ENCODE measurements around the gene AADAT. TPM values are rescaled to one million over a fixed set of nuclear protein-coding genes. Genes with fewer than 3 reads are reported as not detected.
"Not testable (repeated sequence)": the region's sequence is repeated elsewhere in the genome, so short reads cannot be mapped to it uniquely, and the experiment has no call there.

AADAT gene
- total and polyA plus RNA-seq, 9 of the 15 experiments (the other 6 are each of a cell fraction or from before 2014, with no cell fraction given) = 0.06 to 0.07 TPM; not detected in 7

DNA sequence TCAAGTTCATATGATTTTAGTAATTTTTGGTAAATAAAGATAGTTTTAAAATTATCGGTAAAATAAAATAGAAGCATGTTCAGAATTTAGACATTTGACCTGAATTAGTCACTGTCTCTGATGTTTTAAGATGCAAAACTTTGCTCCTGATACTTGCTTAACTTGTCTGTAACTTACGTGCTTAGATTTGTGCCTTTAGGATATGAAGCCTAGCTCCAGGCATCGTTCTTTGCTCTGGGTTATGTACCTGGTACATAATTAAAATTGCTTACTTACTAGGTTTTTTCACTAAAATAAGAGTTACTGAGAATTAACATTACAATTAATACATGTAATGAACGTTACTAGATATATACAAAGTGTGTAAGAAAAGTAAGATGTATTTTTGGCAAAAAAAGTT lies 24.9 kb upstream of the AADAT start:
- TF ChIP-seq, protein P1, sequence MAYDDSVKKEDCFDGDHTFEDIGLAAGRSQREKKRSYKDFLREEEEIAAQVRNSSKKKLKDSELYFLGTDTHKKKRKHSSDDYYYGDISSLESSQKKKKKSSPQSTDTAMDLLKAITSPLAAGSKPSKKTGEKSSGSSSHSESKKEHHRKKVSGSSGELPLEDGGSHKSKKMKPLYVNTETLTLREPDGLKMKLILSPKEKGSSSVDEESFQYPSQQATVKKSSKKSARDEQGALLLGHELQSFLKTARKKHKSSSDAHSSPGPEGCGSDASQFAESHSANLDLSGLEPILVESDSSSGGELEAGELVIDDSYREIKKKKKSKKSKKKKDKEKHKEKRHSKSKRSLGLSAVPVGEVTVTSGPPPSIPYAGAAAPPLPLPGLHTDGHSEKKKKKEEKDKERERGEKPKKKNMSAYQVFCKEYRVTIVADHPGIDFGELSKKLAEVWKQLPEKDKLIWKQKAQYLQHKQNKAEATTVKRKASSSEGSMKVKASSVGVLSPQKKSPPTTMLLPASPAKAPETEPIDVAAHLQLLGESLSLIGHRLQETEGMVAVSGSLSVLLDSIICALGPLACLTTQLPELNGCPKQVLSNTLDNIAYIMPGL (CRISPR knock-in tag; IDR thresholded peaks at IDR 0.05) = no peak
- TF ChIP-seq FIP1L1 (IDR thresholded peaks at IDR 0.05; ENCODE audit: low read depth, low read length, poor library complexity, severe bottlenecking) = no peak
- TF ChIP-seq MIER1 (IDR thresholded peaks at IDR 0.05; ENCODE audit: low read depth) = no peak
- no peak for TF ChIP-seq ZNF444 (CRISPR knock-in tag; IDR thresholded peaks at IDR 0.05)
- TF ChIP-seq SRSF7 (optimal IDR thresholded peaks at IDR 0.05; ENCODE audit: low read depth, low read length) = no peak
- no peak for TF ChIP-seq SMARCA4 (IDR thresholded peaks at IDR 0.05)
- no peak for TF ChIP-seq CBX8 (IDR thresholded peaks at IDR 0.05; ENCODE audit: borderline replicate concordance, extremely low read depth, low read depth, low read length, poor library complexity, severe bottlenecking)
- TF ChIP-seq HNRNPL (IDR thresholded peaks at IDR 0.05; ENCODE audit: low read depth, low read length) = no peak
- TF ChIP-seq, protein P2, sequence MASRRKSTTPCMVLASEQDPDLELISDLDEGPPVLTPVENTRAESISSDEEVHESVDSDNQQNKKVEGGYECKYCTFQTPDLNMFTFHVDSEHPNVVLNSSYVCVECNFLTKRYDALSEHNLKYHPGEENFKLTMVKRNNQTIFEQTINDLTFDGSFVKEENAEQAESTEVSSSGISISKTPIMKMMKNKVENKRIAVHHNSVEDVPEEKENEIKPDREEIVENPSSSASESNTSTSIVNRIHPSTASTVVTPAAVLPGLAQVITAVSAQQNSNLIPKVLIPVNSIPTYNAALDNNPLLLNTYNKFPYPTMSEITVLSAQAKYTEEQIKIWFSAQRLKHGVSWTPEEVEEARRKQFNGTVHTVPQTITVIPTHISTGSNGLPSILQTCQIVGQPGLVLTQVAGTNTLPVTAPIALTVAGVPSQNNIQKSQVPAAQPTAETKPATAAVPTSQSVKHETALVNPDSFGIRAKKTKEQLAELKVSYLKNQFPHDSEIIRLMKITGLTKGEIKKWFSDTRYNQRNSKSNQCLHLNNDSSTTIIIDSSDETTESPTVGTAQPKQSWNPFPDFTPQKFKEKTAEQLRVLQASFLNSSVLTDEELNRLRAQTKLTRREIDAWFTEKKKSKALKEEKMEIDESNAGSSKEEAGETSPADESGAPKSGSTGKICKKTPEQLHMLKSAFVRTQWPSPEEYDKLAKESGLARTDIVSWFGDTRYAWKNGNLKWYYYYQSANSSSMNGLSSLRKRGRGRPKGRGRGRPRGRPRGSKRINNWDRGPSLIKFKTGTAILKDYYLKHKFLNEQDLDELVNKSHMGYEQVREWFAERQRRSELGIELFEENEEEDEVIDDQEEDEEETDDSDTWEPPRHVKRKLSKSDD (conservative IDR thresholded peaks at IDR 0.05; ENCODE audit: low read length) = no peak
- TF ChIP-seq EP300 (IDR thresholded peaks at IDR 0.05; ENCODE audit: low read length) = no peak
- TF ChIP-seq FOXP1 (CRISPR knock-in tag; IDR thresholded peaks at IDR 0.05) = no peak
- DNase-seq (ENCODE audit: extremely low read depth in 1 of 4, low spot score in 3 of 4) = no peak
- in situ Hi-C loops (cut with MboI) (no loop called here), intact Hi-C loops (cut with micrococcal nuclease) (no loop called here)
- no TSS peak for BruUV-seq (replicated peaks)
- Histone ChIP-seq H2AFZ (ENCODE audit: low read depth, low read length) (no peak overlapping the region), H3K4me2 (ENCODE audit: insufficient read depth, low read length) (no peak overlapping the region), H3K27me3 (ENCODE audit: control insufficient read depth in 2 of 2, insufficient read depth in 2 of 2, low read length in 2 of 2) (no peaks in the 10 kb centered on the region), H3K36me3 (ENCODE audit: control insufficient read depth, insufficient read depth, low read length) (no peaks in the 10 kb centered on the region), H3K27ac (ENCODE audit: extremely low read depth, low read depth, low read length) (no peak overlapping the region), H3K4me1 (replicated peaks in 1 of 2; ENCODE audit: control insufficient read depth in 2 of 2, insufficient read depth in 2 of 2, low read length in 2 of 2) (no peaks in the 10 kb centered on the region), H3K9me1 (ENCODE audit: control insufficient read depth, insufficient read depth, low read length) (no peaks in the 10 kb centered on the region), H3K9ac (ENCODE audit: insufficient read depth in 1 of 2, low read depth in 2 of 2, low read length in 2 of 2) (no peak overlapping the region), H3K4me3 (no peak overlapping the region), H4K20me1 (replicated peaks; ENCODE audit: control insufficient read depth, insufficient read depth, low read length) (no peaks in the 10 kb centered on the region), H3K79me2 (ENCODE audit: control insufficient read depth, insufficient read depth, low read length) (no peaks in the 10 kb centered on the region), H3K9me3 (replicated peaks; ENCODE audit: control insufficient read depth, insufficient read depth, low read depth, low read length) (no peaks in the 10 kb centered on the region)
- POLR2A ChIA-PET = no interaction called here
- ATAC-seq = no peak
- no peak for FAIRE-seq
- CTCF ChIA-PET (ENCODE audit: low intra/inter-chr PET ratio) = no interaction called here
- WGBS (ENCODE audit: insufficient coverage, low coverage, missing lambda C conversion rate) = 0% methylated on average over 4 of the region's 4 CpGs

DNA sequence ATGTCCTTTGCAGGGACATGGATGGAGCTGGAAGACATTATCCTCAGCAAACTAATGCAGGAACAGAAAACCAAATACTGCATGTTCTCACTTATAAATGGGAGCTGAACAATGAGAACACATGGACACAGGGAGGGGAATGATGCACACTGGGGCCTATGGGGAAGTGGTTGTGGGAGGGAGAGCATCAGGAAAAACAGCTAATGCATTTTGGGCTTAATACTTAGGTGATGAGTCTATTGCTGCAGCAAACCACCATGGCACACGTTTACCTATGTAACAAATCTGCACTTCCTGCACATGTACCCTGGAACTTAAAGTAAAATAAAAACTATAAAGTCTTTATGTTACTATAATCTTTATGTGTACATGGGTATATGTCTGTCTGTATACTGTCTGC lies 24.4 kb upstream of the AADAT start:
- H3K27me3 ChIP-seq (ENCODE audit: control insufficient read depth in 2 of 2, insufficient read depth in 2 of 2, low read length in 2 of 2); H3K4me2 ChIP-seq (ENCODE audit: insufficient read depth, low read length); FAIRE-seq; POLR2A ChIA-PET; ATAC-seq; H3K27ac ChIP-seq (ENCODE audit: extremely low read depth, low read depth, low read length); H3K79me2 ChIP-seq (ENCODE audit: control insufficient read depth, insufficient read depth, low read length); H3K36me3 ChIP-seq (ENCODE audit: control insufficient read depth, insufficient read depth, low read length); H3K9me3 ChIP-seq (replicated peaks; ENCODE audit: control insufficient read depth, insufficient read depth, low read depth, low read length); H3K4me1 ChIP-seq (replicated peaks in 1 of 2; ENCODE audit: control insufficient read depth in 2 of 2, insufficient read depth in 2 of 2, low read length in 2 of 2); intact Hi-C loops (cut with micrococcal nuclease); DNase-seq (ENCODE audit: extremely low read depth in 1 of 4, low spot score in 3 of 4); H2AFZ ChIP-seq (ENCODE audit: low read depth, low read length); H3K9ac ChIP-seq (ENCODE audit: insufficient read depth in 1 of 2, low read depth in 2 of 2, low read length in 2 of 2); H3K4me3 ChIP-seq; H4K20me1 ChIP-seq (replicated peaks; ENCODE audit: control insufficient read depth, insufficient read depth, low read length); CTCF ChIA-PET (ENCODE audit: low intra/inter-chr PET ratio); H3K9me1 ChIP-seq (ENCODE audit: control insufficient read depth, insufficient read depth, low read length); in situ Hi-C loops (cut with MboI); BruUV-seq (replicated peaks): not testable (repeated sequence)
- 0% methylated on average over 1 of the region's 1 CpG for WGBS (ENCODE audit: insufficient coverage, low coverage, missing lambda C conversion rate)

Data from K562 (cell line).